HG03039 (cell line): ENCODE data around the gene MAPKAP1.

Experiments used
- ATAC-seq: cut with Tn5 transposase; IDR thresholded peaks from one replicate; pipeline ENCODE4 v1.9.1; 2021; ENCODE audit warnings: mild to moderate bottlenecking, moderate library complexity; ENCODE audit not compliant: unreplicated experiment

MAPKAP1 gene

GRCh38 chr9:125435776-125436612 is 271.0 kb downstream of the MAPKAP1 start:
- no peak for ATAC-seq

- ATAC-seq, result no peak
These were observed 271.8 kb downstream of the MAPKAP1 start for GRCh38 chr9:125434986-125435775.

GRCh38 chr9:125433461-125434011 is 273.5 kb downstream of the MAPKAP1 start:
- no peak for ATAC-seq

GRCh38 chr9:125432715-125433385 is 274.2 kb downstream of the MAPKAP1 start:
- ATAC-seq, result no peak

- no peak for ATAC-seq
These were observed 275.2 kb downstream of the MAPKAP1 start for GRCh38 chr9:125431741-125432271.

GRCh38 chr9:125431012-125431305 is 276.0 kb downstream of the MAPKAP1 start:
- ATAC-seq, result no peak

GRCh38 chr9:125430161-125431011 is 276.6 kb downstream of the MAPKAP1 start:
- ATAC-seq, result no peak

GRCh38 chr9:125429476-125430160 is 277.4 kb downstream of the MAPKAP1 start:
- ATAC-seq, result no peak

GRCh38 chr9:125428902-125429467 is 278.0 kb downstream of the MAPKAP1 start:
- no peak for ATAC-seq

GRCh38 chr9:125428060-125428901 is 278.7 kb downstream of the MAPKAP1 start:
- no peak for ATAC-seq

- ATAC-seq, result no peak
These were observed 279.5 kb downstream of the MAPKAP1 start for GRCh38 chr9:125427556-125427955.

- no peak for ATAC-seq
These were observed 280.1 kb downstream of the MAPKAP1 start for GRCh38 chr9:125426926-125427325.

- ATAC-seq, result no peak
These were observed 281.0 kb downstream of the MAPKAP1 start for GRCh38 chr9:125425901-125426515.

GRCh38 chr9:125425170-125425897 is 281.7 kb downstream of the MAPKAP1 start:
- ATAC-seq, result no peak

GRCh38 chr9:125423964-125424363 is 283.0 kb downstream of the MAPKAP1 start:
- ATAC-seq, result no peak

GRCh38 chr9:125422853-125423252 is 284.2 kb downstream of the MAPKAP1 start:
- ATAC-seq, result no peak

- ATAC-seq, result no peak
These were observed 285.3 kb downstream of the MAPKAP1 start for GRCh38 chr9:125421591-125422181.
